H1 (cell line): ENCODE data around the gene NDUFB4. TPM values are rescaled to one million over a fixed set of nuclear protein-coding genes. Genes with fewer than 3 reads are reported as not detected.

ENCODE experiments used
- CTCF ChIA-PET: fragments of 300-600 bp; sonication (Branson Sonifier 250); formaldehyde crosslinking; loops from one replicate; lab custom pipeline; 2021; ENCODE audit not compliant: partially characterized antibody; lab: Charles Lee
- POLR2A ChIA-PET: fragments of 300-600 bp; sonication (Branson Sonifier 250); formaldehyde crosslinking; loops from one replicate; lab custom pipeline; 2021; ENCODE audit warnings: inconsistent platforms; ENCODE audit not compliant: partially characterized antibody; lab: Charles Lee
- DNase-seq, 2 experiments: peaks; one replicate each; pipeline versions ENCODE4 v3.0.0 to v3.0.0-alpha.2; 2010 to 2022; ENCODE audit warnings: low spot score in 2 of 2, low read depth in 1 of 2, mixed read lengths in 1 of 2
- FAIRE-seq: peaks from 2 replicates; lab custom pipeline; 2011; peaks lifted over from hg19 to GRCh38; lab: Jason Lieb, UNC
- H2AFZ ChIP-seq: 2 replicates; pipeline ENCODE4 v1.8.1; 2012; ENCODE audit warnings: low read length, inconsistent platforms
- H2AK5ac ChIP-seq: 2 replicates; pipeline ENCODE4 v1.6.1; 2013; ENCODE audit warnings: low read depth, low read length
- H2BK120ac ChIP-seq: replicated peaks from 2 replicates; pipeline ENCODE3; 2013; ENCODE audit warnings: low read depth, low read length, inconsistent platforms
- H2BK12ac ChIP-seq: 2 replicates; pipeline ENCODE4 v1.6.1; 2013; ENCODE audit warnings: low read depth, low read length
- H2BK15ac ChIP-seq: 2 replicates; pipeline ENCODE4 v1.6.1; 2013; ENCODE audit warnings: low read length
- H2BK20ac ChIP-seq: 2 replicates; pipeline ENCODE4 v1.6.1; 2013; ENCODE audit warnings: low read length
- H2BK5ac ChIP-seq: 2 replicates; pipeline ENCODE4 v1.6.1; 2013; ENCODE audit warnings: low read depth, low read length
- H3K14ac ChIP-seq: 2 replicates; pipeline ENCODE4 v1.6.1; 2013; ENCODE audit warnings: inconsistent platforms; ENCODE audit not compliant: insufficient read length
- H3K18ac ChIP-seq: 2 replicates; pipeline ENCODE4 v1.6.1; 2013; ENCODE audit warnings: low read length; ENCODE audit errors: extremely low read depth
- H3K23ac ChIP-seq: 2 replicates; pipeline ENCODE4 v1.6.1; 2013; ENCODE audit warnings: inconsistent platforms; ENCODE audit not compliant: insufficient read length
- H3K23me2 ChIP-seq: 2 replicates; pipeline ENCODE4 v1.6.1; 2013; ENCODE audit warnings: low read depth, low read length
- H3K27ac ChIP-seq: 2 replicates; pipeline ENCODE4 v1.6.1; 2011; ENCODE audit warnings: low read depth, low read length, inconsistent platforms
- H3K27me3 ChIP-seq, 4 experiments: replicated peaks in 1 of 4; 1 replicate in 1 of 4; 2 replicates in 3 of 4; pipeline versions ENCODE4 v1.6.1 to v1.8.1; 2011 to 2013; ENCODE audit warnings: low read length in 3 of 4, mild to moderate bottlenecking in 3 of 4, inconsistent platforms in 2 of 4, mixed read lengths in 2 of 4, moderate library complexity in 1 of 4; ENCODE audit not compliant: control insufficient read depth in 3 of 4, insufficient read depth in 3 of 4; ENCODE audit errors: extremely low read depth in 1 of 4
- H3K36me3 ChIP-seq, 4 experiments: 2 replicates each; pipeline versions ENCODE4 v1.6.1 to v1.8.1; 2011 to 2013; ENCODE audit warnings: mild to moderate bottlenecking in 4 of 4, low read length in 3 of 4, moderate library complexity in 2 of 4, control low read depth in 1 of 4, inconsistent platforms in 1 of 4; ENCODE audit not compliant: insufficient read depth in 4 of 4, control insufficient read depth in 2 of 4
- H3K4ac ChIP-seq: replicated peaks from 2 replicates; pipeline ENCODE3; 2013; ENCODE audit warnings: low read length, low read depth, mixed read lengths, inconsistent platforms; ENCODE audit not compliant: insufficient read length
- H3K4me1 ChIP-seq, 4 experiments: replicated peaks in 1 of 4; 1 replicate in 1 of 4; 2 replicates in 3 of 4; pipeline versions ENCODE4 v1.6.1 to v1.8.1; 2011 to 2013; ENCODE audit warnings: low read length in 3 of 4, inconsistent platforms in 2 of 4, mixed read lengths in 1 of 4; ENCODE audit not compliant: insufficient read depth in 4 of 4, control insufficient read depth in 3 of 4
- H3K4me2 ChIP-seq, 2 experiments: 2 replicates each; pipeline versions ENCODE4 v1.6.1 to v1.8.1; 2011 to 2013; ENCODE audit warnings: low read depth in 2 of 2, low read length in 2 of 2, control low read depth in 1 of 2, inconsistent platforms in 1 of 2, mild to moderate bottlenecking in 1 of 2; ENCODE audit not compliant: insufficient read depth in 1 of 2
- H3K4me3 ChIP-seq, 4 experiments: fragments of 200-600, 300-600 bp in 1 of 4; sonication (generic), shearing (Covaris generic), sonication (Bioruptor Twin) in 1 of 4; 2 replicates each; pipeline versions ENCODE4 v1.5.1 to v1.8.1; 2011 to 2016; ENCODE audit warnings: low read length in 4 of 4, low read depth in 3 of 4, control low read depth in 2 of 4, inconsistent platforms in 2 of 4, mild to moderate bottlenecking in 2 of 4, mixed read lengths in 1 of 4, moderate library complexity in 1 of 4; ENCODE audit not compliant: insufficient read depth in 2 of 4; ENCODE audit errors: extremely low read depth in 1 of 4
- H3K56ac ChIP-seq: replicated peaks from 2 replicates; pipeline ENCODE3; 2013; ENCODE audit warnings: low read depth, mild to moderate bottlenecking, mixed read lengths, low read length, inconsistent platforms; ENCODE audit not compliant: insufficient read length
- H3K79me1 ChIP-seq: 2 replicates; pipeline ENCODE4 v1.6.1; 2013; ENCODE audit warnings: low read depth, low read length, control low read depth
- H3K79me2 ChIP-seq, 2 experiments: 2 replicates each; pipeline versions ENCODE4 v1.6.1 to v1.8.1; 2012 to 2013; ENCODE audit warnings: low read length in 2 of 2, mild to moderate bottlenecking in 2 of 2, inconsistent platforms in 1 of 2; ENCODE audit not compliant: insufficient read depth in 2 of 2, control insufficient read depth in 1 of 2
- H3K9ac ChIP-seq, 4 experiments: replicated peaks in 1 of 4; 1 replicate in 1 of 4; 2 replicates in 3 of 4; pipeline versions ENCODE4 v1.6.1 to v1.8.1; 2011 to 2013; ENCODE audit warnings: low read depth in 3 of 4, low read length in 3 of 4, control low read depth in 2 of 4, mild to moderate bottlenecking in 2 of 4, moderate library complexity in 2 of 4, inconsistent platforms in 1 of 4; ENCODE audit errors: extremely low read depth in 1 of 4
- H3K9me3 ChIP-seq, 2 experiments: 2 replicates each; pipeline versions ENCODE4 v1.6.1 to v1.8.1; 2012 to 2013; ENCODE audit warnings: mild to moderate bottlenecking in 2 of 2, moderate library complexity in 2 of 2, control low read depth in 1 of 2, inconsistent platforms in 1 of 2, low read depth in 1 of 2, low read length in 1 of 2, mixed read lengths in 1 of 2; ENCODE audit not compliant: insufficient read depth in 2 of 2
- H4K20me1 ChIP-seq, 2 experiments: replicated peaks in 1 of 2; 2 replicates each; pipeline versions ENCODE3 to v1.8.1; 2011 to 2013; ENCODE audit warnings: inconsistent platforms in 2 of 2, low read length in 2 of 2, mild to moderate bottlenecking in 1 of 2; ENCODE audit not compliant: insufficient read depth in 2 of 2, control insufficient read depth in 1 of 2
- H4K5ac ChIP-seq: 2 replicates; pipeline ENCODE4 v1.6.1; 2013; ENCODE audit warnings: low read length, low read depth, mixed read lengths, inconsistent platforms; ENCODE audit not compliant: insufficient read length
- H4K8ac ChIP-seq: 2 replicates; pipeline ENCODE4 v1.8.0; 2013; ENCODE audit warnings: mild to moderate bottlenecking, moderate library complexity, low read length, inconsistent platforms; ENCODE audit not compliant: insufficient read depth; ENCODE audit errors: extremely low read depth
- H4K91ac ChIP-seq: replicated peaks from 2 replicates; pipeline ENCODE3; 2013; ENCODE audit warnings: low read length, mixed read lengths, inconsistent platforms; ENCODE audit not compliant: insufficient read length
- CBX5 ChIP-seq: fragments of 300-800, 300-1000 bp; sonication (generic); IDR thresholded peaks from 2 replicates; pipeline ENCODE4 v1.7.1; 2016; ENCODE audit warnings: antibody characterized with exemption, low read length, low read depth
- EP300 ChIP-seq, 2 experiments: IDR thresholded peaks; 1 replicate in 1 of 2; 2 replicates in 1 of 2; pipeline ENCODE4 v1.6.1; 2011 to 2012; ENCODE audit warnings: low read depth in 2 of 2, low read length in 2 of 2, mild to moderate bottlenecking in 2 of 2, borderline replicate concordance in 1 of 2, inconsistent platforms in 1 of 2, moderate library complexity in 1 of 2
- EZH2 ChIP-seq: fragments of 200-600 bp; sonication (generic); IDR thresholded peaks from 2 replicates; pipeline ENCODE4 v1.7.1; 2012; ENCODE audit warnings: low read depth, mild to moderate bottlenecking, moderate library complexity, low read length, inconsistent platforms; ENCODE audit not compliant: severe bottlenecking
- FOSL1 ChIP-seq: IDR thresholded peaks from 2 replicates; pipeline ENCODE4 v1.6.1; 2011; ENCODE audit warnings: mild to moderate bottlenecking, low read depth, low read length, moderate library complexity; ENCODE audit not compliant: insufficient read depth
- NANOG ChIP-seq: IDR thresholded peaks from 2 replicates; pipeline ENCODE4 v1.6.1; 2011; ENCODE audit warnings: low read length, low read depth, mild to moderate bottlenecking, inconsistent platforms; ENCODE audit not compliant: insufficient read depth, poor library complexity, severe bottlenecking
- NRF1 ChIP-seq: IDR thresholded peaks from 2 replicates; pipeline ENCODE4 v1.6.1; 2011; ENCODE audit warnings: mild to moderate bottlenecking, low read depth, low read length, improper control_type of control experiment
- POU5F1 ChIP-seq: IDR thresholded peaks from 2 replicates; pipeline ENCODE4 v1.6.1; 2011; ENCODE audit warnings: low read depth, mild to moderate bottlenecking, low read length, moderate library complexity
- RBBP5 ChIP-seq: IDR thresholded peaks from 2 replicates; pipeline ENCODE4 v1.7.1; 2012; ENCODE audit warnings: low read depth, mild to moderate bottlenecking, inconsistent platforms, low read length, moderate library complexity, borderline replicate concordance
- SIX5 ChIP-seq: IDR thresholded peaks from 2 replicates; pipeline ENCODE4 v1.6.1; 2011; ENCODE audit warnings: mild to moderate bottlenecking, low read depth, low read length
- SUZ12 ChIP-seq: fragments of 200-600 bp; sonication (generic); IDR thresholded peaks from 2 replicates; pipeline ENCODE4 v1.6.1; 2012; ENCODE audit warnings: mild to moderate bottlenecking, inconsistent platforms, low read length, moderate library complexity, mixed read lengths
- TAF1 ChIP-seq: IDR thresholded peaks from 2 replicates; pipeline ENCODE4 v1.6.1; 2011; ENCODE audit warnings: mild to moderate bottlenecking, low read depth, low read length
- YY1 ChIP-seq: IDR thresholded peaks from 2 replicates; pipeline ENCODE4 v1.6.1; 2011; ENCODE audit warnings: low read depth, mild to moderate bottlenecking, low read length
- whole genome bisulfite sequencing, 2 experiments: shearing (Covaris generic) in 1 of 2; methylation state at CpG; one replicate each; pipeline versions ENCODE4 v1.1.6 to v1.1.7; 2013 to 2015; ENCODE audit warnings: low lambda C conversion rate in 2 of 2, mixed read lengths in 2 of 2, inconsistent platforms in 1 of 2, low coverage in 1 of 2, missing lambda C conversion rate in 1 of 2; ENCODE audit not compliant: insufficient replicate concordance in 2 of 2, insufficient coverage in 1 of 2, insufficient read length in 1 of 2; ENCODE audit errors: extremely low coverage in 1 of 2, missing lambda C conversion rate in 1 of 2; 5-methylcytosine and 5-hydroxymethylcytosine counted together
- polyA plus RNA-seq, 7 experiments: library from polyadenylated mRNA; depleted of rRNA in 3 of 7; stranded (reverse) in 5 of 7; unstranded in 2 of 7; fragments of >200 nt in 5 of 7; fragments of 200-250 nt in 2 of 7; gene quantifications; 1 replicate in 5 of 7; 2 replicates in 1 of 7; 4 replicates in 1 of 7; pipeline versions ENCODE4 v1.2.1 to v1.2.3, GENCODE V29; 2011 to 2013; ENCODE audit warnings: missing spikeins in 2 of 7, mixed read lengths in 2 of 7
- total RNA-seq: library from RNA; stranded (reverse); fragmentation: NEBNext Ultra II Directional; extraction: Animal tissue kit (Norgen Biotek cat#: 25700); gene quantifications from 2 replicates; pipeline ENCODE4 v1.2.1, GENCODE V29; 2021

Gene NDUFB4
- total and polyA plus RNA-seq, 2 of the 8 experiments (the other 6 are each of a cell fraction or from before 2014, with no cell fraction given) = 184 to 382 TPM

- Histone ChIP-seq H3K23me2 (peaks cover 6% of the 10 kb centered on the region), H3K23ac (no peak overlapping the region), H2BK20ac (no peak overlapping the region), H2BK120ac (no peak overlapping the region), H2AFZ (no peak overlapping the region; the same call in 1 of the 2 replicates), H3K9me3 (0 out of 4 replicates have a peak, but pooled peaks cover 0 to 2% of the 10 kb centered on the region in 2 experiments), H2BK12ac (no peak overlapping the region), H3K79me1 (no peaks in the 10 kb centered on the region), H2BK15ac (no peak overlapping the region), H3K9ac (peak overlapping the region in 2 of 4 experiments; percentile 52 to 60; a peak in 4 of 7 replicates), H3K18ac (no peak overlapping the region), H3K79me2 (no peaks in the 10 kb centered on the region), H4K8ac (no peak overlapping the region), H2BK5ac (no peak overlapping the region), H3K27me3 (peaks cover 0 to 3% (median 0%) of the 10 kb centered on the region in 4 experiments; a peak in 2 of 7 replicates), H4K20me1 (no peaks in the 10 kb centered on the region), H4K91ac (peak overlapping the region; percentile 14), H3K36me3 (no peaks in the 10 kb centered on the region), H3K4me2 (peak overlapping the region; percentile 71 to 93), H2AK5ac (no peak overlapping the region), H3K4me3 (peak overlapping the region; percentile 73 to 81 (median 76); a peak in 7 of 8 replicates), H3K27ac (no peak overlapping the region), H3K4ac (no peak overlapping the region), H3K4me1 (peaks cover 4 to 13% (median 6%) of the 10 kb centered on the region in 4 experiments; a peak in 6 of 7 replicates), H3K14ac (no peak overlapping the region), H3K56ac (no peak overlapping the region), H4K5ac (no peak overlapping the region)
- DNase-seq (peak in 1 of 2 experiments; percentile 92), FAIRE-seq (peak; percentile 77)
- WGBS, 2 experiments = 9% methylated on average over 17 of the region's 17 CpGs; no CpG with 5 or more reads in 1 of the 2 experiments
- ChIA-PET POLR2A (interaction anchor here (0.6 to 4.2 kb wide), 13 partner anchors 9 to 1076 kb away, joined by 3 to 29 read pairs (median 4); partner anchors contain the start of genes FSTL1 and LRRC58), CTCF (interaction anchor here (0.6 to 7.2 kb wide), 47 partner anchors 9 to 833 kb away, joined by 3 to 130 read pairs (median 4); partner anchors contain the start of gene NDUFB4)
- no peak for TF ChIP-seq POU5F1
- TF ChIP-seq SUZ12 = no peak
- TF ChIP-seq RBBP5 = no peak; the same call in 1 of the 2 replicates
- TF ChIP-seq FOSL1 = no peak
- peak in 1 of 2 experiments; percentile 76; a peak in 1 of 3 replicates for TF ChIP-seq EP300 (IDR thresholded peaks at IDR 0.05; ENCODE audit: borderline replicate concordance in 1 of 2, low read depth in 2 of 2, low read length in 2 of 2)
- TF ChIP-seq SIX5 = no peak
- TF ChIP-seq TAF1 = peak; percentile 56; the same call in 1 of the 2 replicates
- no peak for TF ChIP-seq CBX5
- no peak for TF ChIP-seq YY1
- TF ChIP-seq NRF1 = no peak
- TF ChIP-seq NANOG = no peak
- no peak for TF ChIP-seq EZH2
Measured at GRCh38 chr3:120558771-120559241, 37.3 kb upstream of the NDUFB4 start.
